Mucosa of descending colon (tissue), 3 donors: ENCODE results near the gene SLC6A13. TPM values are rescaled to one million over a fixed set of nuclear protein-coding genes. Genes with fewer than 3 reads are reported as not detected.

ENCODE experiments used
- ATAC-seq: fragments of 200-7000 bp; cut with Tn5 transposase; one replicate; pipeline ENCODE4 v1.9.1; 2020; ENCODE audit warnings: mild to moderate bottlenecking, moderate library complexity
- DNase-seq, 3 donors: peaks; one replicate each; pipeline ENCODE4 v3.0.0-alpha.2; 2020
- H3K36me3 ChIP-seq: fragments of 200-600 bp; one replicate; pipeline ENCODE4 v1.8.0; 2021; ENCODE audit warnings: low read depth, mild to moderate bottlenecking
- H3K4me1 ChIP-seq: fragments of 200-600 bp; one replicate; pipeline ENCODE4 v1.8.0; 2021; ENCODE audit warnings: low read depth, mild to moderate bottlenecking
- H3K4me3 ChIP-seq: fragments of 200-600 bp; one replicate; pipeline ENCODE4 v1.8.0; 2021; ENCODE audit warnings: mild to moderate bottlenecking
- H3K9me3 ChIP-seq: fragments of 200-600 bp; one replicate; pipeline ENCODE4 v1.8.0; 2021; ENCODE audit warnings: mild to moderate bottlenecking
- intact Hi-C, 2 donors: fragments of 100-400 bp; cut with DNase I in 1 of 2; cut with micrococcal nuclease in 1 of 2; formaldehyde crosslinking; loops; one replicate each; pipeline versions ENCODE4 v1.11.0 to v1.11.1; 2022; cut with DNase I, micrococcal nuclease
- total RNA-seq, 3 donors: library from RNA; stranded (reverse); fragmentation: NEBNext Ultra II Directional in 2 of 3; extraction: Animal tissue kit (Norgen Biotek cat#: 25700) in 2 of 3; gene quantifications; one replicate each; pipeline versions ENCODE4 v1.2.1 to v1.2.4, GENCODE V29; 2021 to 2023
- TF ChIP-seq, protein P1 (sequence below): fragments of 200-600 bp; IDR thresholded peaks from one replicate; pipeline ENCODE4 v1.8.0; 2022; ENCODE audit warnings: antibody characterized with exemption, mild to moderate bottlenecking
- donor health status: DM: no; HTN: no; CAD: no; lungs with moderate emphysema.
- donor health status: DM: no; HTN: no; CAD: no.
- donor health status: DM: no; HTN: yes; CAD: no.

Gene SLC6A13
- total RNA-seq, 3 donors from 2014 or later, result not detected

DNA sequence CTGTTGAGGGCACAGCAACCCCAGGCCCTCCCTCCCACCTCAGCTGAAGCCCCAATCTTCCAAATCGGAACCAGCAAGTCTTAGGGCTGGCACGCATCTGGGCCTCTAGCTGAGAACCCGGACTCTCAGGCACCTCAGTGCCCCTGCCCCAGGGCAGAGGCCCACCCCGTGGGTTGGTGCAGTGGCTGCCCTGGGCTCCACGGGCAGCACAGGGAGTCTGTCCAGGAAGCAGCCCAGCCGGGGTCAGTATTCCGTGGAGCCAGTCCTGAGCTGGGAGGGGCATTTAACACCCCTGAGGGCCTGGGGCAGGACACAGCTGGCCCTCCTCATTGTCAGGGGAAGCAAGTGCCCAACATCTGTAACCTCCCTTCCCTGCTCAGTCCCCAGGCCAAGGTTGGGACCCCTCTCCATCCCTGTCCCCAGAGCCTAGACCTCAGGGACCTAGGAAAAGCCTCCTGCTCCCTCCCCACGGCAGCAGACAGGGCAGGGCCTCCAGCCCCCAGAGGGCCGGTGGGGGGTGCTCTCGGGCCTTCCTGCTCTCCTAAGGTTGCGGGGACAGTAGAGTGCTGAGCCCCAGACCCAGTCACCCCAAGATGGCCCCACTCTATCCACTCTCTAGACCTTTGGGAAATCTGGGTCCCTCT is 85.2 kb downstream of the SLC6A13 start:
- ATAC-seq, result no peak
- no peaks in the 10 kb centered on the region for H3K9me3 ChIP-seq
- H3K36me3 ChIP-seq, result no peaks in the 10 kb centered on the region
- intact Hi-C loops, result no loop called here
- H3K4me3 ChIP-seq, result no peak overlapping the region
- TF ChIP-seq, protein P1, sequence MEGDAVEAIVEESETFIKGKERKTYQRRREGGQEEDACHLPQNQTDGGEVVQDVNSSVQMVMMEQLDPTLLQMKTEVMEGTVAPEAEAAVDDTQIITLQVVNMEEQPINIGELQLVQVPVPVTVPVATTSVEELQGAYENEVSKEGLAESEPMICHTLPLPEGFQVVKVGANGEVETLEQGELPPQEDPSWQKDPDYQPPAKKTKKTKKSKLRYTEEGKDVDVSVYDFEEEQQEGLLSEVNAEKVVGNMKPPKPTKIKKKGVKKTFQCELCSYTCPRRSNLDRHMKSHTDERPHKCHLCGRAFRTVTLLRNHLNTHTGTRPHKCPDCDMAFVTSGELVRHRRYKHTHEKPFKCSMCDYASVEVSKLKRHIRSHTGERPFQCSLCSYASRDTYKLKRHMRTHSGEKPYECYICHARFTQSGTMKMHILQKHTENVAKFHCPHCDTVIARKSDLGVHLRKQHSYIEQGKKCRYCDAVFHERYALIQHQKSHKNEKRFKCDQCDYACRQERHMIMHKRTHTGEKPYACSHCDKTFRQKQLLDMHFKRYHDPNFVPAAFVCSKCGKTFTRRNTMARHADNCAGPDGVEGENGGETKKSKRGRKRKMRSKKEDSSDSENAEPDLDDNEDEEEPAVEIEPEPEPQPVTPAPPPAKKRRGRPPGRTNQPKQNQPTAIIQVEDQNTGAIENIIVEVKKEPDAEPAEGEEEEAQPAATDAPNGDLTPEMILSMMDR, result no peak
- DNase-seq, result no peak
- no peaks in the 10 kb centered on the region for H3K4me1 ChIP-seq

DNA sequence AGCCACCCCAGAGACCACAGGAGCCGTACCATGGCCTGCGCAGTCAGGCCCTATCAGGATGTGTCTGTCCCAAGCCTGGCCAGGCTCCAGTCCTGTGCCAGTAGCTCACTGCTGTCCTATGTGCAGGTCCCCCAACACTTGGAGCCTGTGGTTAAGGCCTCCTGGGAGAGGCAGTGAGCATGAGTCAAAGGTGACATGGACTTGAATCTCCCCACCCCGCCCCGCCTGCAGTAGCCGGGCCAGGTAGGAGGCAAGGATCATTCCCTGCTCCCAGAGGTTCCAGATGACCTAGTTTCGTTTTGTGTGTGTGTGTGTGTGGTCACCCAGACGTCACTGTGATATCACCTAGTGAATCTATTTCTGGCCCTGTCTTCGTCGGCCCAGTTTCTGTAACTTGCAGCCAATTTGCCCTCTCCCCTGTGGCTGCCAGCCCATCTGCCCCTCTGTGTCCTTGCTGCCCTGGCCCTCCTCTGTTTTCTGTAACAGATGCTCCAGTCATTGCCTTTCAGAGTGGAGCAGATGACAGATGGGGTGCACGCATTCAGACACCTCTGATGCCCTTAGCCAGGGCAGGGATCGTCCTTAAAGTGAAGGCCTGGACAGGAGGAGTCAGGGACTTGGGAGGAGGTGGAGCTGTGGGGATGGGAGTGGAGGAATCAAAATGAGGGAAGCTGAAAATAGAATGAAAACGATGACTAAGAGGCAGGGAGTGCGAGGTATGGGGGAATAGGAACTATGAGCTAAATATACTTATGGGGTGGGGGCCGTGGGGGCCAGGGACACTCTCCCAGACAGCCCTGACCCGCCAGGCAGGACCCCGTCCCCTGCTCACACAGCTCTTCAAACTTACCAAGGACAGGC is 86.1 kb downstream of the SLC6A13 start:
- Histone ChIP-seq H3K9me3 (no peaks in the 10 kb centered on the region), H3K4me1 (no peaks in the 10 kb centered on the region), H3K4me3 (no peak overlapping the region), H3K36me3 (no peaks in the 10 kb centered on the region)
- intact Hi-C loops, result no loop called here
- ATAC-seq (peak; percentile 83), DNase-seq (peak; percentile 44 to 79 (median 62))
- TF ChIP-seq, protein P1, result no peak

DNA sequence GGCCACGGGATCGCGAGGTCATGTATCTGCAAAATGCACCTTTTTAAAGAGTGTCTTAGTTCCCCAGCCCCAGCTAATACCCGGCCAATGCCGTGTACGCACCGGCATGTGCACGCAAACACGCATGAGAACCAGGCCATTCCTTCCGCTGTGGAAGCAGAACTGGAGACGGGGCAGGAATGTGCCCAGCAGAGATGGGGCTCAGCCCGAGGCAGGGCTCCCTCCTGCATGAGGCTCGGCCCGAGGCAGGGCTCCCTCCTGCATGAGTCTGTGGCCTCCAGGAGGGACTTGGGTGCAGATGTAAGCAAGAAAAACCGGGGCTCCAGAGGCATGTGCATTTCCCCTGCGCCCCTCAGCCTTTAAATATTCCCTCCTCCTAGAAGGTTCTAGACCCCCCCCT is 86.9 kb downstream of the SLC6A13 start:
- DNase-seq (no peak), ATAC-seq (no peak)
- Histone ChIP-seq H3K36me3 (no peaks in the 10 kb centered on the region), H3K9me3 (no peaks in the 10 kb centered on the region), H3K4me3 (no peak overlapping the region), H3K4me1 (no peaks in the 10 kb centered on the region)
- TF ChIP-seq, protein P1, result no peak
- intact Hi-C loops, result no loop called here

DNA sequence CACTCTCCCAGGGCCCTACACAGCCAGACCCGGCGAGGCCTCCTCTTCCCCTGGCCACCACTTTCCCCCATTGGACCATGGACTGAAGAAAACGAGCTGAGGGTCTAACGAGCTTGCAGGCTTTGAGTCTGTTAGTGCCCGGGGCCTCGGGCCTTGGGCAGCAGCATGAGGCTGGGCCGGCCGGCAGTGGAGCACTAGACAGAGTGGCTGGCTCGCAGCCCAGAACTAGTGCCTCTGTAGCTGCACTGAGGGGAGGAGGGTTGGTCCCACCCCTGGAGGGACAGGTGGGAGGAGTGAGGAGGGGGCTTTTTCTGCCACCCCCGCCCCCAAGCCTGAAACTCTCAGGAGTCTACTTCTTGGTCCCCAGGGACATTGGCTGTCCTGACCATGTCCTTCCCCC is 87.4 kb downstream of the SLC6A13 start:
- DNase-seq (no peak), ATAC-seq (no peak)
- H3K4me3 ChIP-seq, result no peak overlapping the region
- intact Hi-C loops, result no loop called here
- no peaks in the 10 kb centered on the region for H3K4me1 ChIP-seq
- H3K36me3 ChIP-seq, result no peaks in the 10 kb centered on the region
- TF ChIP-seq, protein P1, result no peak
- no peaks in the 10 kb centered on the region for H3K9me3 ChIP-seq

DNA sequence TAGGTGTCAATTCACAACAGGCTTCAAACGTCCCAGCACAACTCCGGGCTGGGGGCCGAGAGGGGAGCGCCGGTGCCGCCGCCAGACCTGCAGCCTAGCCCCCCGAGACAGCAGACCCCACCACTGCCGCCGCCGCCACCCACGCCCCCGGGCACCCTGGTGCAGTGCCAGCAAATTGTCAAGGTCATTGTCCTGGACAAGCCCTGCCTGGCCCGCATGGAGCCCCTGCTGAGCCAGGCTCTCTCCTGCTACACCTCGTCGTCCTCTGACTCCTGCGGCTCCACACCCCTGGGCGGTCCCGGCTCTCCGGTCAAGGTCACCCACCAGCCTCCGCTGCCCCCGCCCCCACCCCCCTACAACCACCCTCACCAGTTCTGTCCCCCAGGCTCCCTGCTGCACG is 88.0 kb downstream of the SLC6A13 start:
- Histone ChIP-seq H3K4me3 (no peak overlapping the region), H3K9me3 (no peaks in the 10 kb centered on the region), H3K4me1 (no peaks in the 10 kb centered on the region), H3K36me3 (no peaks in the 10 kb centered on the region)
- no peak for DNase-seq
- intact Hi-C loops, result no loop called here
- TF ChIP-seq, protein P1, result no peak
- ATAC-seq, result no peak
